DMS 273 treated with DMSO at 0.1 percent for 48 hours (cell line): ENCODE measurements around the gene SMAD7.

Experiments
- DNase-seq: peaks from one replicate; lab custom pipeline; 2025; lab: John Stamatoyannopoulos, UW

Gene SMAD7

DNA sequence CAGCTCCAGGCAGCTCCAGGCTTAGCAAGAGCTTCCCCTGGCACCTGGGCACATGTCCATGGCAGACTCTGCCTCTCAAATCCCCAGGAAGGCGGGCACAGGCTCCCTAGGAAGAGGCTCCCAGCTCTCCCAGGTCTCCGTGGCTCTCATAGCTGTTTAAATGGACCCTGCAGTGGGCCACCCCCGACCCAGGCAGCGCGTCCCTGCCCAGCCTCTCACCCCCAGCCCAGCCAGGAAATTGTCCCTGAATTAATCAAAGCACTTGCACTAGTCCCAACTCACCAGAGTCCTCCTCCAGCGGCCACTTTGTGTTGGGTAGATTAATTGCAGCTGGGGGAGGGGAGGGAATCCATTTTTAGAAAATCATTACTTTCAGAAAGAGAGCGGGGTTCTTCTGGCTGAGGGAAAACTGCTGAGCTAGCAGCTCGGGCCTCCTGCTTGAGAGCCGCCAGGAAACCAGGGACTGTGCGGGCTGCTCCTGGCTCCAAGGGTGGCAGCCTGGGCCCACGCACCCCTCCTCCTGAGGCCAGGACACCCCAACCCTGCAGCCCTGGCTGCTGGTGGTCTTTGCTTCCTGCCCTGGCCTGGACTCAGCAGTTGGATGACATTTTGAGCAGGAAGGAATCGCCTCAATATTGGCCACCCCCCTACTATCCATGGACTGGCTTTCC lies 36.0 kb downstream of the SMAD7 start:
- no peak for DNase-seq

DNA sequence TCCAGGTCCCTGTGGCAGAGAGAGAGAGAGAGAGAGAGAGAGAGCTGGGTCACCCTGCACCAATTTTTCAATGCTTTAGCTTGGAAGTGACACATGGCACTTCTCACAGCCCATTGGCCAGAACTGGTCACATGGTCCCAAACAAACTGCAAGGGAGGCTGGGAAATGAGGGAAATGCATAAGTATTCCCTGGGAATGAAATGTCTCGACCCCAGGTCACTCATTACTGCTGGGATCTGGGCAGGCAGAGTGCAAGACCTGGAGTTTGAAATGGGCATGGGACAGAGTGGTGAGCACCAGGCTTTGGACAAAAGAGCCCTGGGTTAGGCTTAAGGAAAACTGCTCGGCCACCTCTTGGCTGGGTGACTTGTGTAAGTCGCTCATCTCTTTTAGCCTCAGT lies 37.0 kb downstream of the SMAD7 start:
- DNase-seq = no peak

DNA sequence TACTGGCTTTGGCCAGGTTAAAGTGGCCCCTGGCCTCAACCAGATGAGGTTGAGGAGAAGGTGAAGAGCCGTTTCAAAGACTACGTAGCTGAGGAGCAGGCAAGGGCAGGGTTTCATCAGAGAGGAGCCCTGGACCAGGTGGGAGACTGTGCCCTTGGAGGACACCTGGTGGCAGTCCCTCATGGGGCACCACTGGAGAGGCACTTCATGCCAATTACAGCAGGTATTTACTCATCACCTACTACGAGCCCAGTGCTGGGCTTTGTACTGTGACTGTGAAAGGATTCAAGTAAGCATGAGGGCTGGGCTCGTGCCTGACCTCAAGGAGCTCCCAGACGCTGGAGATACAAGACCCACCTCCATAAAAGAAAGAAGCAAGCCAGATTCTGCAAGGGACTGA lies 37.6 kb downstream of the SMAD7 start:
- no peak for DNase-seq

DNA sequence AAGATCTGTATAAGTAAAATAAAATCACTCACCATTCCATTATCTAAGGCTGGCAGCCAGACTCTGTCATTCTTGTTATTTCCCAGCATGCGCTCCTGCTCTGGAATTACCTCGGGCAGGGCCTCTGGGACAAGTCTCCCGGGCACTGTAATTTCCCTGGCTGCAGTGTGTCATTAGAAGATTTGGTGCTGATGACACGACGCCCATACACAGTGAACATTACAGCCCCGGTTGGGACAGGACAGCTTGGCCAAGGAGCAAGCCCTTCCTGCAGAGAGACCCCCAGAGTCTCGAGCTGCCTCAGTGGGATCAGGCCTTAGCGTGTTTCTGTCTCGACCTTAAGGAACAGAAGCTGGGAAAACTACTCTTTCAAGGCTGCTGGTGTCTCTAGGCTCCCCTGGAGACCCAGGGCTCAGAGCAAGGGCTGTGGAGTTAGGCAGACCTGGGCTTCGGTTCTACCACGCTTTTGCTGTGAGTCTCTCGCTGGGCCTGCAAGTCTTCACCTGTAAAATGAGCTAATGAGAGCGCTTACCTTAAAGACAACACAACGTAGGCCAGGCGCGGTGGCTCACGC lies 39.7 kb downstream of the SMAD7 start:
- DNase-seq = no peak

DNA sequence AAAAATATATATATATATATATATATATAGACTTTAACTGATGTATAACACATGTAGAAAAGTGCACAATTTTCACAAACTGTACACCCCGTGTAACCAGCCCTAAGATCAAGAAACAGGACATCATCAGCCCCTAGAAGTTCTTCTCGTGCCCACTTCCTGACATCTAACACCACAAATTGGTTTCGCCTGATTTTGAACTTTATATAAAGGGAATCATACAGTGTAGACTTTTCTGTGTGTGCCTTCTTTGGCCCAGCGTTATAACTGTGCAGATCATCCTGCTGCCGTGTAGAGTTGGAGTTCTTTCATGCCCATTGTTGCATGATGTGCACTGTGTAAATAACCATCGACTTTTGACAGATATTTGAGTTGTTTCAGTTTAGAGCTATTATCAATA lies 41.0 kb downstream of the SMAD7 start:
- no peak for DNase-seq

DNA sequence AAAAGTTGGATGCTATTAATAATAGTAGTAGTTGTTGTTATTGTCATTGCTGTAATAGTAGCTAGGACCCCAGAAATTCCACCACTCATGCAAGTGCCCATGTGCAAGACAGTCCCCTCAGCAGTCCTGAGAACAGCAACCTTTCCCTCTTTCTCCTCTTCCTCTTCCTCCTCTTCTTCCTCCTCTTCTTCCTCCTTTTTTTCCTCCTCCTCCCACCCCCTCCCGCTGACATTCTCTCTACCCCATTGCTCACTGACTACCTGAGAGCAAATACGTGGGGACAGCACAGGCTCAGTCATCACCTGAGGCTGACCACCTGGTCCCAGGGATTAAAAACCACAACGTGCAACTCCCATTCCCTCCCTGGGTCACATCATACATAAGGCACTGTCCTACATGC lies 41.8 kb downstream of the SMAD7 start:
- DNase-seq = no peak

DNA sequence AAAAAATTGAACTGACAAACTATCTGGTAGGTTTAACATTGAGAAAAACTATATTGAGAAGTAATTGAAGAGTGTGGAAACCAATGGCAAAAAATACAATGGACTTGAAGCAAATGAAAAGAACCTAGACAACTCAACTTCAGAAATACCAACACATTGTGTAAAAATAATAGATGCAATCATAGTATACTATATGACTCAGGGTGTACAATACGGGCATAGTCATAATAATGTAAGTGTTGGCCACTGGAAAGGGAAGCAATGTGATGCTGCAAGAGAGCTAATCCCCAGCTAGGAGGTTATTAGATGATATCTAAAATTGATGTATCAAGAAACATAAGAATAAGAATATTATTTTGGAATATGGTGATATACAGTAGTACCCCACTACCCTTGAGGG lies 45.3 kb downstream of the SMAD7 start:
- DNase-seq = no peak

DNA sequence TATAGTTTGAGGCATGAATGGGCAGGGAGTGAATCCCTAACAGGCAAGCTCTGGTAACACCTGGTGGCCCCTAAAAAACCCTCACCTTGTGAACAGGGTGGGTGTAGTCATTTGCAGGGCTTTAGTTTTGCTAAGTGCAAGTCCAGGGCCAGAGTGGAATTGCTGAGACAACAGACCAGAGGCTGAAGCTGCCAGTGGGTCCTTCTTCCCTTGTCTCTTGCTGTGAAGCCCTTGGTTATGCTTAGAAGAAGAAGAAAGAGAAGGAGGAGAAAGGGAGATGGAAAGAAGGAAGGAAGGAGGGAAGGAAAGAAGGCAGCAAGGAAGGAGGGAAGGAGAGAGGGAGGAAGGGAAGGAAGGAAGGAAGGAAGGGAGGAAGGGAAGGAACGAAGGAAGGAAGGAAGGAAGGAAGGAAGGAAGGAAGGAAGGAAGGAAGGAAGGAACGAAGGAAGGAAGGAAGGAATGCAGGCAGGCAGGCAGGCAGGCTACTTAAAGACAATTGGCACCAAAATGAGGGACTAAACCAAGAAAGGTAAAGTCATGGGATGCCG lies 45.8 kb downstream of the SMAD7 start:
- DNase-seq = no peak

DNA sequence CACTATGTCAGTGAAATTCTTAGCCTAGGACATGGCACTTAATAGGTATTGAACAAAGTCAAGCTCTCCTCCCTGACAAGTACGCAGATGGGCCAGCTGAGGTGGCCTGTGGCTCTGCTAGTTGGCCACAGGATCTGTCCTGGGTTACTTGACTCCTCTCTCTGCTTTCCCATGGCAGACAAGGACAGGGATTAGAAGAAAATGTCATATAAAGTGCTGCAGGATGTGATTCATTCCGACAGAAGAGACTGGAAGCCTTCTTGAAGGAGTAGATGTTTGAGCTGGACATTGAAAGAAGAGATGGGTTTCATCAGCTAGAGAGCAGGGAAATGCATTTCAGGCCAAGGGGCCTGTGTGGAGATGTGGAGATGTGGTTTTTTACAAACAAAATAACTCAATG lies 46.7 kb downstream of the SMAD7 start:
- no peak for DNase-seq

DNA sequence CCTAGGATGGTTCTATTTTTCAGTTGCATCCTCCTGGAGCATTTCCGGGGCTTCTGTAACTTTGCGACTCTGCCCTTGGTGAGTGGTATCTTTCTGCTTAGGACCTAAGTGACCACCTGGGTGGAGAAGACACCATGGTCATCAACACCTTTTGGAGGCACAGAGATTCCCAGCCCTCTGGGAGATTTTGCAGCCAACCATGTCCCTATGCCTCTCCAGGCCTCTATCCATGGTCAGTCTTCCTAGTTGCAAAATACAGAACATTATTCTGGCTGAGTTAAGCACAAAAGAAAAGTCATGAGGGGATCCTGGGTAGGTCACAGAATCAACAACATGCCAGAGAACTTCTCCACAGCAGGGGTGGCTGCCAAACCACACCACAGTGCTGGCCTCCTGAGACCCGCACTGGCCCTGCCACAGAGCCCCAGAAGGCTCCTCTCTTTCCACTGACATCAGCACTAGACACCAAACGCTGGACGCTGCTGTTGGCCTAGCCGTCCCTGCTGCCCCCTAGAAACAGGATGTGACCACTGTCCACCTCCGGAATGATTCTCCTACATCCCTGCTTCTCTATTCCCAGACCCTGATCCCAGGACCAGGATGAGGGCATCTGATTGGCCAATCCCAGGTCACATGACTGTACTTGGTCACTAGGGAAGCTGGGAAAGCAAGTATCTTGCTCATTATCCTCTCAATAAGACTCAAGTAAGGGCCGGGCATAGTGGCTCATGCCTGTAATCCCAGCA lies 47.7 kb downstream of the SMAD7 start:
- DNase-seq = no peak

DNA sequence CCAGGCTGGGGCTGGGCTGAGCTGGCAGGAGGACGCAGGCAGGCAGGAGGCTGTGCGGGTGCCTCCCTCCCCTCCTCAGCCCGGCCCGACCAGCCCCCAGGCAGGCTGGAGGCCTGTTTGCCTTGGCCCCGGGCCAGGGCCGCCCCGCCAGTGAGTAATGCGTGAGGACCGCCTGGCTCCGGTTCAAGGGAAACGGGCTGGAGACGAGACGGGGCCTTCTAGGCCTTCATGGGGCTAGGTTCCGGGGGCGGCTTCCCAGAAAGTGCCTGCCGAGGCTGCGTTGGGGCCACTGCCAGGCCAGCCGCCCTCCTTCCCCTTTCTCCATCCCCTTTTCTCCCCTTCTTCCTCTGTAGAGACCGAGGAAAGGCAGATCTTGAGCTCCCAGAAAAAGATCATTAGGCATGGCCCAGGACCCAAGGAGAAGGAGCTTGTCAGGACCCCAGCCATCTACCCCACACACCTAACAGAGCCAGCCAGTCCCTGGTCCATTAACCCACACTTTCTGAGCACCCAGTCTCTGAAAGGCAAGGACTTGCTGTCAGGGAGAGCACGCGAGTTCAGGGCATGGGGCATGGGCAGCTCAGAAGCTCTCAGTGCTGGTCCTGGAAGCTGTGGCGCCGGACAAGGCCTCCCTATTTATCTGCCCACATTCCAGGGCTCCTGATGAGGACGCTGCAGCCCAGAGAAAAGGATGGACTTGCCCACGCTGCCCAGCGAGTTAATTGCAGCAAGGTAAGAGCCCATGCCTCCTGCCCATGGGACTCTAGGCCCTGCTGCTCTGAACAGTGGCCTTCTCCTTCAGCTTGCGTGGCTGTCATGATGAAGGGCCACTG lies 48.5 kb downstream of the SMAD7 start:
- peak; percentile 71 for DNase-seq

DNA sequence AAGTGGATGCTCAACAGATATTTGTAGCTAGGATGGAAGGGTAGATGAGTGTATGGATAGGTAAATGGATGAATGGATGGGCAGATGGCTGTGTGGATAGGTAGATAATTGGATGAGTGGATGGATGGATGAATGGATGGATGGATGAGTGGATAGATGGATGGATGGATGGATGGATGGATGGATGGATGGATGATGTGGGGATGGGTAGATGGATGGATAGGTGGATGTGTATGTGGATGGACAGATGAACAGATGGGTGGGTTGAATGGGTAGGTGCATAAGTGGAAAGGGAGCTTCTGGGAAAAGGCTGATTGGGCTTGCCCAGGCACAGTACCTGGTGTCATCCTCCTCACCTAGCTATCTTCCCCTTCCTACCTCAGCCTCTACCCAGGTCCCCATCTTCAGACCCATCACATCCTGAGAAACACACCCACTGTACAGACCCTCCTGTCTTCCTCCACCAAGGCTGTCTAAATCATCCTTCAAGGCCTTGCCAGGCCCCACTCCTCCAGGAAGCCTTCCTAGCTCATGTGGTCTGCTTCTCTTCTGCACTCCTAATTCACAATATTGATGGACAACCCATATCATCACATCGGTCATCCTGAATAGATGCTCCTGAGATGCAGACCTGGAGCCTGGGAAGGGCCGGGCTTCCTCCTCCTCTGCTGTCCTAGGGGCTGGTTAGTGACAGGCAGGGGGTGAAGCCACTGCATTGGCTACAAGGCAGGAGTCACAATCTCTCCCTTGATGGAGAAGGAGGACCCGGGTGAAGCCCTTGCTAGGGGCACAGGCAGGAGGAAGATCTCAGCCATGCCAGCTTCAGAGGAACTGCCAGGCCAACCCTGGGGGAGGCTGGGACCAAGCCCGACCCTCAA lies 49.4 kb downstream of the SMAD7 start:
- no peak for DNase-seq

DNA sequence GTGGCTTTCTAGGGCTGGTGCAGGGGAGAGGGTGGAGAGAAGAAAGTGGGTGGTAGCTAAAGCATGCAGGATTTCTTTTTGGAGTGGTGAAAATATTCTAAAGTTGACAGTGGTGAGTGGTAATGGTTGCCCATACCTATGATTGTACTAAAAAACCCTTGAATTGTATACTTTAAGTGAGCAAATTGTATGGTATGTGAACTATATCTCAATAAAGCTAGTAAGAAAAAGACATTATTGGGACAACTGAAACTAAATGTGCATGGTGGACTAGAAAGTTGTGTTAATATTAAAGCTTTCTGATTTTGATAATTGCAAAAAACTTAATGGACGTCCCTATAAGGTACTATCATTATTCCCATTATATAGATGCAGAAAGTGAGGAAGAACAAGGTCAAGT lies 50.3 kb downstream of the SMAD7 start:
- no peak for DNase-seq

DNA sequence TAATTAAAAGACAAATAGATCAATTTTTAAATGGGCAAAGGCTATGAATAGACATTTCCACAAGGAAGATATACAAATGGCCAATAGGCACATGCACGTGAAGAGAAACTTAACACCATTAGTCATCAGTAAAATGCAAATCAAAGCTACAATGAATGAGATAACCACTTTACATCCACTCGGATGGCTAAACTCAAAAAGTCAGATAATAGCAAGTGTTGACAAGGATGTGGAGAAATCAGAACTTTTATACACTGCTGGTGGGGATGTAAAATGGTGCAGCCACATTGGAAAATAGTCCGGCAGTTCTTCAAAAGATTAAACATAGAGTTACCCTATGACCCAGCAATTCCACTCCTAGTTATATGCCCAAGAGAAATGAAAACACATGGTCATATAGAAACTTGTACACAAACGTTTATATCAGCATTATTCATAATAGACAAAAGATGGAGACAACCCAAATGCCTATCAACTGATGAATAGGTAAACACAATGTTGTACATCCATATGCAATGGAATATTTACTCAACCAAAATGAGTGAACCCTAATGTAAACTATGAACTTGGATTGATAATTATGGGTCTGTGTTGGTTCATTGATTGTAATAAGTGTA lies 51.1 kb downstream of the SMAD7 start:
- no peak for DNase-seq

DNA sequence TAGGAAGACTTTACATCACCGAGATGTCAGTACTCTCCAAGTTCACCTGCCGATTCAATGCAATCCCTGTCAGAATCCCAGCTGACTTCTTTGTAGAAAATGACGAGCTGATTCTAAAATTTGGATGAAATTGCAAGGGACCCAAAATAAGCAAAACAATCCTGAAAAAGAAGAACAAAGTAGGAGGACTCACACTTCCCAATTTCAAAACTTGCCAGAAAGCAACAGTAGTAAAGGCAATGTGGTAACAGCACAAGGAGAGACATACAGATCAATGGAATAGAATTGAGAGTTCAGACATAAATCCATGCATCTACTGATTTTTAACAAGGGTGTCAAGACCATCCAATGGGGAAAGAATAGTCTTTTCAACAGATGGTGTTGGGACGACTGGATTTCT lies 52.2 kb downstream of the SMAD7 start:
- no peak for DNase-seq

DNA sequence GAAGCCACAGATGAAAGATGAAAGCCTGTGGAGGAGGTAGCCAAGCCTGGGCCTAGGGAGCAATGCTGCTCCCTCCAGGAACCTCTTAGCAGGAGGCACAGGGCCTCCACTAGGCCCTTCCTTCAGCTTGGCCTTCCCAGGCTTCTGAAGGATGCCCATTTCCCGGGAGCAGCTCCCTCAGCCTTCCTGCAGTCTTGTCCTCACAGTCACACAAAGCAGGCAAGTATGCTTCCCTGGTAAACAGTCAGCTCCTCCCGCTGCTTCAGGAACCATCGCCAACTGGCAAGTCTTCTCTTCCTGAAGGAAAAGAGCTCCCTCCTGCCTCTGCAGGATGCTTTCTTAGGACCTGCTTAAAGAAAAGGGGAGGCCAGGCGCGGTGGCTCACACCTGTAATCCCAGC lies 53.2 kb downstream of the SMAD7 start:
- no peak for DNase-seq

DNA sequence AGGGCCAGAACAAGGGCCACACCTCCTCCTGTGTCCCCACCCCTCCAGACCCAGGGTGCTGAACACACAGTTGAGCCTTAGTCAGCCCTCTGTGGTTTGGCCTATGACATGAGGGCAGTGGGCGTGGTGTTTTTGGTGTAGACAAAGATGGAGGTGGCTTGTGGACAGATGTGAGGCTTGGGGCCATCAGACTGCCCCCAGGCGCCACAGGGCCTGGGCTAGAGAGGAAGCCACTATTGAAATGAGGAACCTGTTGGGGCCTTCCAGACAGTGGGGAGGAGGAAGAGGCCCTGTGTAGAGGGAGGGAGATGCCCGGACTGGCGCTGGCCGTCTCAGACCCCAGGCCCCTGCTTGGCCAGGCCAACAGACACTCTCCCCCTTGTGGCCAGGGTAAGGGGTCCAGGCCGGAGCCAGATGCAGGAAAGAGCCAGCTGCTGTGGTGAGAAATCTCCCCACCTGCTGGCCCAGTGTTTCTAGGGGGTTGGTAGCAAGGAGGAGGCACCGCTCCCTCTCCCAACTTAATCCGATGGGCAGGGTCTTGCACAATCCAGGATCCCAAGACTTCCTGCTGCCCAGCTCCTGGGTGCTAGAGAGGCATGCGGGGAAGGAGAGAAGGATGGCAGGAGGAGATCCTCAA lies 53.8 kb downstream of the SMAD7 start:
- no peak for DNase-seq

DNA sequence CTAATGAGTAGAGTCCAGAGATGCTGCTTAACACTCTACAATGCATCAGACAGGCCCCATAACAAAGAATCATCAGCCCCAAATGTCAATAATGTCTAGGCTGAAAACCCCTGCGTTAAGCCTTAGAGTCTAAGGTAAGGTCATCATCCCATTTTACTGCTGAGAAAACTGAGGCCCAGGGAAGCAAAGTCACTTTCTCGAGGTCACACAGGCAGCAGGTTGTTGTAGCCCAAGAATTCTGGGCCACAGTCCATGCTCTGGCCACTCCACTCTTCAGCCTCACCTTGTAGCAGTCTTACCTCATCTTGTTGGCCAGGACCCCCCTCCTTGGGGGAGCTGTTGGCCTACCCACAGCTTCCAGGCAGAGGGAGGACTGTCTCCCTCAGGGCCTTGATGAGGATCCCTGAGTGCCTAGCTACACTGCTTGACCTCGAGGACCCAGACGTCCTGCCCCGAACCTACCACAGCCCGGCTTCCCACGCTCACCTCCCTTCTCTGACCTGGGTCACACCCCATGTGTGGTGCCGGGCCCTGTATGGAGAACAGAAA lies 54.4 kb downstream of the SMAD7 start:
- no peak for DNase-seq

DNA sequence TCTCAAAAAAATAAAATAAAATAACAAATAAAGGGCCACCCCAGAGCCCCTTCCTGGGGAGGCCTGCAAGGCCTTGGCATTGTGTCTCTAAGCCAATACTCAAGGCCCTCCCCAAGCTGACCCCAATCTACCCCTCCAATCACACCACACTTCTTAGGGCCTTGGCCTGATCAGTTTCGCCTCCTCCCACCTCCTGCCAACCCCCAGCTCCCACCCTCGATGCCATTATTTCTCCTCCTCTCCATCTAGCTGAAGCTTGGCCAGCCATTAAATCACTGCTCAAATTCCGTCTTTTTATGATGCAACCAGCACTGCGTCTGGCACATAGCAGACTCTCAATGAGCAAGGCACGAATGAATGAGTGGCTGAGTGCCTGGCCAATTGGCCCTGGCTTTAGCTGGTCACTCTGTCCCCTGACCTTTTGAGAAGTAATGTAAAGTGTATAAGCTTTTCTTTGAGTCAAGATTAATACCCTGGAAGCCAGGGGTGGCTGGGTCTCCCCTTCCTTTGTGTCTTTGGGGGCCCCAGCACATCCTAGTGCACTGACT lies 55.9 kb downstream of the SMAD7 start:
- DNase-seq = no peak
